HEK293T (cell line): ENCODE measurements around the gene STK33.

Experiments used
- BHLHE40 ChIP-seq: fragments of 450-650 bp; IDR thresholded peaks from 2 replicates; pipeline ENCODE4 v1.6.1; 2016; ENCODE audit warnings: mild to moderate bottlenecking, moderate library complexity, borderline replicate concordance
- FOXA1 ChIP-seq: fragments of 450-650 bp; IDR thresholded peaks from 2 replicates; pipeline ENCODE4 v1.6.1; 2016; ENCODE audit warnings: mild to moderate bottlenecking
- LEF1 ChIP-seq: fragments of 450-650 bp; IDR thresholded peaks from 2 replicates; pipeline ENCODE4 v1.6.1; 2017; ENCODE audit warnings: mild to moderate bottlenecking, borderline replicate concordance
- NFRKB ChIP-seq: fragments of 450-650 bp; IDR thresholded peaks from 2 replicates; pipeline ENCODE4 v1.6.1; 2016; ENCODE audit warnings: mild to moderate bottlenecking, moderate library complexity
- SP1 ChIP-seq: fragments of 450-650 bp; IDR thresholded peaks from 2 replicates; pipeline ENCODE4 v1.6.1; 2017

GRCh38 chr11:8501836-8502235, 92.2 kb downstream of the STK33 start:
- TF ChIP-seq LEF1 = no peak
- TF ChIP-seq SP1 = no peak
- TF ChIP-seq NFRKB = no peak
- TF ChIP-seq FOXA1 = no peak
- TF ChIP-seq BHLHE40 = no peak
